Measurements from ENCODE around the gene ZNF407. TPM values are rescaled to one million over a fixed set of nuclear protein-coding genes. Genes with fewer than 3 reads are reported as not detected.

The ZNF407 gene
- total and polyA plus RNA-seq, 12 donors: 2.5 to 14.9 (median 12.7) TPM

GRCh38 chr18:74631623-74632350 lies 34.1 kb downstream of the ZNF407 start:
- no peaks in the 10 kb centered on the region for H3K9me3 ChIP-seq
- H3K27me3 ChIP-seq: no peaks in the 10 kb centered on the region
- peaks cover 0 to 23% (median 0%) of the 10 kb centered on the region in 9 donors for H3K4me1 ChIP-seq
- peaks cover 0 to 54% (median 5%) of the 10 kb centered on the region in 9 donors for H3K36me3 ChIP-seq
- WGBS, 2 donors: 72 to 74% methylated on average over 13 of the region's 13 CpGs
- intact Hi-C loops (cut with DNase I): loop anchor here in 1 of 10 donors (10.0 kb wide), 1 partner anchor 1093 kb away; no protein-coding TSS in a partner anchor
- ATAC-seq: no peak
- peak overlapping the region in 1 of 10 donors; percentile 58 for H3K27ac ChIP-seq
- no peak for TF ChIP-seq CTCF (IDR thresholded peaks at IDR 0.05)
- no peak overlapping the region for H3K4me3 ChIP-seq
- DNase-seq: no peak

GRCh38 chr18:74632351-74632679 lies 34.6 kb downstream of the ZNF407 start:
- ATAC-seq (peak in 1 of 8 donors; percentile 44), DNase-seq (no peak)
- H3K27me3 ChIP-seq: no peaks in the 10 kb centered on the region
- H3K36me3 ChIP-seq: peaks cover 0 to 54% (median 5%) of the 10 kb centered on the region in 9 donors
- intact Hi-C loops (cut with DNase I): loop anchor here in 1 of 10 donors (10.0 kb wide), 1 partner anchor 1092 kb away; no protein-coding TSS in a partner anchor
- peak overlapping the region in 1 of 10 donors; percentile 58 for H3K27ac ChIP-seq
- TF ChIP-seq CTCF (IDR thresholded peaks at IDR 0.05): no peak
- H3K9me3 ChIP-seq: no peaks in the 10 kb centered on the region
- peaks cover 0 to 23% (median 0%) of the 10 kb centered on the region in 9 donors for H3K4me1 ChIP-seq
- WGBS, 2 donors: 82 to 96% methylated on average over 6 of the region's 6 CpGs
- no peak overlapping the region for H3K4me3 ChIP-seq

- no peak for DNase-seq
Observed at GRCh38 chr18:74632856-74633255, 35.2 kb downstream of the ZNF407 start.

More at GRCh38 chr18:74632856-74633255, 35.2 kb downstream of the ZNF407 start:
- intact Hi-C loops (cut with DNase I): loop anchor here in 1 of 10 donors (10.0 kb wide), 1 partner anchor 1092 kb away; no protein-coding TSS in a partner anchor
- Histone ChIP-seq H3K27ac (no peak overlapping the region), H3K4me3 (no peak overlapping the region), H3K27me3 (no peaks in the 10 kb centered on the region), H3K9me3 (no peaks in the 10 kb centered on the region), H3K4me1 (peaks cover 0 to 23% (median 0%) of the 10 kb centered on the region in 9 donors), H3K36me3 (peaks cover 0 to 54% (median 5%) of the 10 kb centered on the region in 9 donors)
- no peak for TF ChIP-seq CTCF (IDR thresholded peaks at IDR 0.05)
- no peak for ATAC-seq
- WGBS, 2 donors: 97 to 98% methylated on average over 4 of the region's 4 CpGs
